GM19043 (cell line): ENCODE data around the gene CRISPLD2.

Experiments
- ATAC-seq: cut with Tn5 transposase; IDR thresholded peaks from one replicate; pipeline ENCODE4 v1.9.1; 2021; ENCODE audit warnings: low read depth; ENCODE audit not compliant: unreplicated experiment

CRISPLD2 gene

GRCh38 chr16:84899414-84899813 is 79.6 kb downstream of the CRISPLD2 start:
- ATAC-seq: no peak

GRCh38 chr16:84905965-84906460 is 86.2 kb downstream of the CRISPLD2 start:
- no peak for ATAC-seq

GRCh38 chr16:84907051-84907450 is 87.3 kb downstream of the CRISPLD2 start:
- no peak for ATAC-seq

- no peak for ATAC-seq
Measured at GRCh38 chr16:84907575-84907974, 87.8 kb downstream of the CRISPLD2 start.

- no peak for ATAC-seq
Measured at GRCh38 chr16:84909476-84910085, 89.8 kb downstream of the CRISPLD2 start.

DNA sequence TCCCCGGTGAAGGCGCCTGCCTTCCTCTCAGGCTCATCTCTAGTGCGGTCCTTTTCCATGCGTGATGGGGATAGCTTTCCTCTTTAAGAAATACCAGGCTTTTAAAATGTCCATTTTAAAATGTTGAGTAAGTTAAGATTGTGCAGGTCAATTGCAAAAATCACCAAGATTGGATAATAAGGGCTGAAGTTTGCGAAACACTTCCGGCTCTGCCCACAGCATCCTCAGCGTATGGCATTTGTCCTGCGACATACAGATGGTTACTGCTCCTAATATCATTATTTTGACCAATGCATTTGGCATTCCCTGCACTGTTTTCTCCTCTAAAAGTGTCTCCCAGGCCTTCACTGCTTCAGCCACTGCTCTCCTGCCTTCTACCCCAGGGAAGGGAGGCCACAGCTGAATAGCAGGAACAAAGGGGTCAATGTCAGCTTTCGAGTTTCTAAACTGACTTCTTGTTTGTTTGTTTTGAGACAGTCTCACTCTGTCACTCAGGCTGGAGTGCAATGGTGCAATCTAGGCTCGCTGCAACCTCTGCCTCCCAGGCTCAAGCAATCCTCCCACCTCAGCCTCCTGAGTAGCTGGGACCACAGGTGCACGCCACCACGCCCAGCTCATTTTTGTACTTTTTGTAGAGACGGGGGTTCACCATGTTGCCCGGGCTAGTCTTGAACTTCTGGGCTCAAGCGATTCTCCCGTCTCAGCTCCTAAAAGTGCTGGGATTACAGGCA is 91.9 kb downstream of the CRISPLD2 start:
- no peak for ATAC-seq

GRCh38 chr16:84913315-84913714 is 93.5 kb downstream of the CRISPLD2 start:
- no peak for ATAC-seq

GRCh38 chr16:84914273-84914672 is 94.5 kb downstream of the CRISPLD2 start:
- ATAC-seq: no peak

- no peak for ATAC-seq
Measured at GRCh38 chr16:84916178-84916577, 96.4 kb downstream of the CRISPLD2 start.

GRCh38 chr16:84916850-84917249 is 97.1 kb downstream of the CRISPLD2 start:
- ATAC-seq: no peak

DNA sequence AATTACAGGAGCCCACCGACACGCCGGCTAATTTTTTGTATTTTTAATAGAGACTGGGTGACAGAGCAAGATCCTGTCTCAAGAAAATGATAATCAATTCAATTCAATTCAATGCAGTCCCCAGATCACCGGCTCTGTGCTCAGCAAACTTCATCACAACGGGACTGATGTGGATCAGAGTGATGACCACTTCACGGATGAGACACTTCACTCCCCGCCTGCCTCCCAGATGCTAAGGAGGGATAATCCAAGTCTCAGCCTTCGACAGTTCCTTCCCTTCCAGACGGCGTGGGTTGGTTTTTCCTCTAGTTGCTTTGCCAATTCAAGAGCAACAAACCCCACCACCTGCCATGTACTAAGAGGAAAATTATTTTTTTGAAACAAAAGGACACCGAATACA is 97.7 kb downstream of the CRISPLD2 start:
- ATAC-seq: no peak

- no peak for ATAC-seq
Measured at GRCh38 chr16:84918006-84918909, 98.5 kb downstream of the CRISPLD2 start.

GRCh38 chr16:84919269-84919668 is 99.5 kb downstream of the CRISPLD2 start:
- no peak for ATAC-seq

DNA sequence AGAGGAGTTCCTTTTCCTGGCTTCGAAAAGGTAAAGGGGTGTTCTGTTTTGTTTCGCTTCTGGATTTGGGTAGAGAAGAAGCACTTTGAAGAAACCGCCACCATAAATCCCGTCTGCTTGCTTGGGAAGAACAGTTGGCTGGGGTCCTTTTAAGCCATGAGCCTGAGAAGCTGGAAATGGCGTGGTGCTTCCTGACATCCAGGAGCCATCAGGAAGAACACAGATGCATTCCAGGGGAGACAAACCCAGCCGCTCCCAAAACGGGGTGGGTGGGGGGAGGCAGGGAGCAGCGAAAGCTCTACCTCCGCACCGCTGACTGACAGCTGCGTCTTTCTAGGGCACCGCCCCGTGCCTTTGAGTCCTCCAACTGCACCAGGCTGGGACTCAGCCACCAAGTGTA is 99.9 kb downstream of the CRISPLD2 start:
- no peak for ATAC-seq

DNA sequence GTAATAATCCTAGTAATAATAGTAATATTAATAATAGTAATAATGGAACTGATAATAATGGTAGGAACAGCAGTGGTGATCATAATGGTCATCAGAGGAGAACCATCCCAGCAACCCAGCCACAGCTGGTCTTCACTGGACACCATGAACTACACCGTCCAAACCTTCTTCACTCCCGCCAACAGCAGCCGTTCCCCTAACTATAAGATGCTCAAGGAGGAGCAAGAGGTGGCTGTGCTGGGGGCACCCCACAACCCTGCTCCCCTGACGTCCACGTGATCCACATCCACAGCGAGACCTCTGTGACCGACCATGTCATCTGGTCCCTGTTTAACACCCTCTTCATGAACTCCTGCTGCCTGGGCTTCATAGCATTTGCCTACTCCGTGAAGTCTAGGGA is 100.5 kb downstream of the CRISPLD2 start:
- ATAC-seq: no peak

GRCh38 chr16:84922351-84923120 is 102.8 kb downstream of the CRISPLD2 start:
- ATAC-seq: no peak

GRCh38 chr16:84924331-84925091 is 104.7 kb downstream of the CRISPLD2 start:
- ATAC-seq: no peak

GRCh38 chr16:84925092-84925772 is 105.4 kb downstream of the CRISPLD2 start:
- no peak for ATAC-seq

- ATAC-seq: no peak
Measured at GRCh38 chr16:84925773-84926372, 106.1 kb downstream of the CRISPLD2 start.
